ENCODE data around the gene HAPLN2. TPM values are rescaled to one million over a fixed set of nuclear protein-coding genes. Genes with fewer than 3 reads are reported as not detected.

The HAPLN2 gene
- not detected for total RNA-seq

GRCh38 chr1:156618853-156619581, at the start of gene HAPLN2:
HAPLN2 (plus strand) TSS chr1:156619415; CDS start chr1:156623491, 4,076 bp downstream.

GRCh38 chr1:156571919-156572662, 47.1 kb upstream of the HAPLN2 start, which contains the start of gene IQGAP3:
IQGAP3 (minus strand) TSS chr1:156572565; CDS start chr1:156572529, 36 bp downstream.

GRCh38 chr1:156579472-156579871, 39.7 kb upstream of the HAPLN2 start, which contains the start of gene TTC24:
TTC24 (plus strand) TSS chr1:156579723; CDS start chr1:156581365, 1,642 bp downstream.

GRCh38 chr1:156591432-156592157, 27.6 kb upstream of the HAPLN2 start, which contains the start of gene NAXE:
NAXE (plus strand) TSS chr1:156591776; CDS start chr1:156591805, 29 bp downstream.

GRCh38 chr1:156601122-156601830, 17.9 kb upstream of the HAPLN2 start, which contains the start of gene GPATCH4:
GPATCH4 (minus strand) TSS chr1:156601479.

GRCh38 chr1:156641761-156642264, 22.6 kb downstream of the HAPLN2 start, which contains the start of gene BCAN:
BCAN (plus strand) TSS chr1:156642117; CDS start chr1:156646055, 3,938 bp downstream.

Other genes starting within 250 kb of the HAPLN2 start
- 27.3 TPM for gene MEF2D, start 118.6 kb upstream of the HAPLN2 start, total RNA-seq
- gene IQGAP3, start 46.9 kb upstream of the HAPLN2 start, total RNA-seq, result 8.4 TPM
- not detected for gene TTC24, start 39.7 kb upstream of the HAPLN2 start, total RNA-seq
- gene NAXE, start 27.6 kb upstream of the HAPLN2 start, total RNA-seq, result 39.7 TPM
- gene GPATCH4, start 17.9 kb upstream of the HAPLN2 start, total RNA-seq, result 7.3 TPM
- 5.2 TPM for gene BCAN, start 22.7 kb downstream of the HAPLN2 start, total RNA-seq
- 87.1 TPM for gene NES, start 58.0 kb downstream of the HAPLN2 start, total RNA-seq
- gene CRABP2, start 86.2 kb downstream of the HAPLN2 start, total RNA-seq, result 117 TPM
- gene METTL25B, start 109.1 kb downstream of the HAPLN2 start, total RNA-seq, result 17.8 TPM
- gene ISG20L2, start 109.4 kb downstream of the HAPLN2 start, total RNA-seq, result 14.7 TPM
- gene MRPL24, start 121.7 kb downstream of the HAPLN2 start, total RNA-seq, result 20.5 TPM
- 153 TPM for gene HDGF, start 132.3 kb downstream of the HAPLN2 start, total RNA-seq
- gene PRCC, start 148.1 kb downstream of the HAPLN2 start, total RNA-seq, result 34.5 TPM
- 0.27 TPM for gene SH2D2A, start 197.4 kb downstream of the HAPLN2 start, total RNA-seq
- gene INSRR, start 239.7 kb downstream of the HAPLN2 start, total RNA-seq, result 0.22 TPM
- 3.4 TPM for gene NTRK1, start 241.4 kb downstream of the HAPLN2 start, total RNA-seq

Data from camera-type eye (tissue), 1 donor.